Esophagus (tissue), 2 donors: ENCODE measurements around the gene KRT20. TPM values are rescaled to one million over a fixed set of nuclear protein-coding genes. Genes with fewer than 3 reads are reported as not detected.

ENCODE experiments used
- H3K27ac ChIP-seq, 2 donors: one replicate each; pipeline ENCODE4 v1.5.1; 2013; ENCODE audit warnings: low read depth in 2 of 2, mild to moderate bottlenecking in 2 of 2, inconsistent platforms in 1 of 2, low read length in 1 of 2, moderate library complexity in 1 of 2
- H3K27me3 ChIP-seq, 2 donors: one replicate each; pipeline ENCODE4 v1.6.1; 2013; ENCODE audit warnings: low read length in 2 of 2, control low read depth in 1 of 2, mild to moderate bottlenecking in 1 of 2; ENCODE audit not compliant: insufficient read depth in 2 of 2, control insufficient read depth in 1 of 2
- H3K36me3 ChIP-seq, 2 donors: one replicate each; pipeline ENCODE4 v1.6.1; 2013; ENCODE audit warnings: low read length in 1 of 2; ENCODE audit not compliant: control insufficient read depth in 2 of 2, insufficient read depth in 2 of 2
- H3K4me1 ChIP-seq, 2 donors: one replicate each; pipeline ENCODE4 v1.6.1; 2013; ENCODE audit warnings: low read length in 1 of 2; ENCODE audit not compliant: control insufficient read depth in 2 of 2, insufficient read depth in 2 of 2
- H3K4me3 ChIP-seq, 2 donors: one replicate each; pipeline ENCODE4 v1.5.1; 2013; ENCODE audit warnings: low read length in 2 of 2, mild to moderate bottlenecking in 2 of 2, low read depth in 1 of 2, moderate library complexity in 1 of 2
- H3K9me3 ChIP-seq, 2 donors: one replicate each; pipeline ENCODE4 v1.6.1; 2013; ENCODE audit warnings: mild to moderate bottlenecking in 2 of 2, low read depth in 1 of 2, low read length in 1 of 2, moderate library complexity in 1 of 2; ENCODE audit not compliant: control insufficient read depth in 2 of 2, insufficient read depth in 1 of 2
- WGBS, 2 donors: extraction: QIAGEN DNeasy Blood & Tissue Kit; methylation state at CpG; one replicate each; pipeline ENCODE4 v1.1.7; 2013; 5-methylcytosine and 5-hydroxymethylcytosine counted together
- polyA plus RNA-seq, 2 donors: library from polyadenylated mRNA; stranded (reverse); fragments of 200-250 nt; gene quantifications; one replicate each; pipeline ENCODE4 v1.2.3, GENCODE V29; 2013
- donor health status: healthy with polysubstance abuse.
- donor health status: Bipolar disorder and iron deficiency.

KRT20 gene
- polyA plus RNA-seq, 2 donors: 0.07 to 0.28 TPM

- Histone ChIP-seq H3K27me3 (no peaks in the 10 kb centered on the region), H3K36me3 (no peaks in the 10 kb centered on the region), H3K27ac (peak overlapping the region; percentile 61 to 74), H3K4me1 (peaks cover 0 to 5% of the 10 kb centered on the region in 2 donors), H3K4me3 (no peak overlapping the region), H3K9me3 (no peaks in the 10 kb centered on the region)
- WGBS, 2 donors: 75 to 92% methylated on average over 4 of the region's 4 CpGs
Observed at GRCh38 chr17:40902498-40902897, 17.5 kb upstream of the KRT20 start.

GRCh38 chr17:40901981-40902474 is 17.0 kb upstream of the KRT20 start:
- Histone ChIP-seq H3K4me1 (peaks cover 0 to 5% of the 10 kb centered on the region in 2 donors), H3K4me3 (no peak overlapping the region), H3K27ac (peak overlapping the region; percentile 61 to 74), H3K9me3 (no peaks in the 10 kb centered on the region), H3K27me3 (no peaks in the 10 kb centered on the region), H3K36me3 (no peaks in the 10 kb centered on the region)
- WGBS, 2 donors: 62 to 65% methylated on average over 1 of the region's 1 CpG

- Histone ChIP-seq H3K36me3 (no peaks in the 10 kb centered on the region), H3K27ac (no peak overlapping the region), H3K27me3 (no peaks in the 10 kb centered on the region), H3K4me1 (peaks cover 0 to 5% of the 10 kb centered on the region in 2 donors), H3K9me3 (no peaks in the 10 kb centered on the region), H3K4me3 (no peak overlapping the region)
- WGBS, 2 donors: 76% methylated on average over 5 of the region's 5 CpGs
Observed at GRCh38 chr17:40900809-40901356, 15.8 kb upstream of the KRT20 start.

- no peaks in the 10 kb centered on the region for H3K9me3 ChIP-seq
- H3K27me3 ChIP-seq: no peaks in the 10 kb centered on the region
- no peaks in the 10 kb centered on the region for H3K4me1 ChIP-seq
- no peaks in the 10 kb centered on the region for H3K36me3 ChIP-seq
- no peak overlapping the region for H3K27ac ChIP-seq
- WGBS, 2 donors: 72 to 77% methylated on average over 4 of the region's 4 CpGs
- no peak overlapping the region for H3K4me3 ChIP-seq
Observed at GRCh38 chr17:40896916-40897455, 11.9 kb upstream of the KRT20 start.

- Histone ChIP-seq H3K27ac (no peak overlapping the region), H3K4me1 (no peaks in the 10 kb centered on the region), H3K9me3 (no peaks in the 10 kb centered on the region), H3K4me3 (no peak overlapping the region), H3K27me3 (no peaks in the 10 kb centered on the region), H3K36me3 (no peaks in the 10 kb centered on the region)
- 61 to 66% methylated on average over 9 of the region's 9 CpGs for WGBS, 2 donors
Observed at GRCh38 chr17:40895106-40895730, 10.2 kb upstream of the KRT20 start.

GRCh38 chr17:40888196-40888720 is 3.2 kb upstream of the KRT20 start:
- Histone ChIP-seq H3K4me1 (no peaks in the 10 kb centered on the region), H3K27ac (no peak overlapping the region), H3K27me3 (peaks cover 0 to 4% of the 10 kb centered on the region in 2 donors), H3K36me3 (no peaks in the 10 kb centered on the region), H3K9me3 (no peaks in the 10 kb centered on the region), H3K4me3 (no peak overlapping the region)
- WGBS, 2 donors: 63 to 86% methylated on average over 2 of the region's 2 CpGs

GRCh38 chr17:40886090-40886489 is 1.0 kb upstream of the KRT20 start:
- Histone ChIP-seq H3K27me3 (peaks cover 0 to 4% of the 10 kb centered on the region in 2 donors), H3K4me1 (no peaks in the 10 kb centered on the region), H3K36me3 (no peaks in the 10 kb centered on the region), H3K9me3 (no peaks in the 10 kb centered on the region), H3K27ac (no peak overlapping the region), H3K4me3 (no peak overlapping the region)
- WGBS, 2 donors: 62 to 63% methylated on average over 3 of the region's 3 CpGs

GRCh38 chr17:40883626-40884334 is 1.3 kb downstream of the KRT20 start:
- H3K4me1 ChIP-seq: no peaks in the 10 kb centered on the region
- H3K36me3 ChIP-seq: no peaks in the 10 kb centered on the region
- peaks cover 0 to 4% of the 10 kb centered on the region in 2 donors for H3K27me3 ChIP-seq
- no peak overlapping the region for H3K27ac ChIP-seq
- H3K9me3 ChIP-seq: no peaks in the 10 kb centered on the region
- 85 to 94% methylated on average over 7 of the region's 7 CpGs for WGBS, 2 donors
- no peak overlapping the region for H3K4me3 ChIP-seq

- WGBS, 2 donors: 71 to 80% methylated on average over 1 of the region's 1 CpG
- Histone ChIP-seq H3K9me3 (no peaks in the 10 kb centered on the region), H3K36me3 (no peaks in the 10 kb centered on the region), H3K4me1 (no peaks in the 10 kb centered on the region), H3K27ac (no peak overlapping the region), H3K27me3 (peaks cover 0 to 4% of the 10 kb centered on the region in 2 donors), H3K4me3 (no peak overlapping the region)
Observed at GRCh38 chr17:40883031-40883430, 2.0 kb downstream of the KRT20 start.
